Measurements from ENCODE around the gene PMS2. TPM values are rescaled to one million over a fixed set of nuclear protein-coding genes. Genes with fewer than 3 reads are reported as not detected.
"Not testable (repeated sequence)": the region's sequence is repeated elsewhere in the genome, so short reads cannot be mapped to it uniquely, and the experiment has no call there.

The PMS2 gene
- total RNA-seq, 2 experiments from 2014 or later, result 24.5 to 26.7 TPM

DNA sequence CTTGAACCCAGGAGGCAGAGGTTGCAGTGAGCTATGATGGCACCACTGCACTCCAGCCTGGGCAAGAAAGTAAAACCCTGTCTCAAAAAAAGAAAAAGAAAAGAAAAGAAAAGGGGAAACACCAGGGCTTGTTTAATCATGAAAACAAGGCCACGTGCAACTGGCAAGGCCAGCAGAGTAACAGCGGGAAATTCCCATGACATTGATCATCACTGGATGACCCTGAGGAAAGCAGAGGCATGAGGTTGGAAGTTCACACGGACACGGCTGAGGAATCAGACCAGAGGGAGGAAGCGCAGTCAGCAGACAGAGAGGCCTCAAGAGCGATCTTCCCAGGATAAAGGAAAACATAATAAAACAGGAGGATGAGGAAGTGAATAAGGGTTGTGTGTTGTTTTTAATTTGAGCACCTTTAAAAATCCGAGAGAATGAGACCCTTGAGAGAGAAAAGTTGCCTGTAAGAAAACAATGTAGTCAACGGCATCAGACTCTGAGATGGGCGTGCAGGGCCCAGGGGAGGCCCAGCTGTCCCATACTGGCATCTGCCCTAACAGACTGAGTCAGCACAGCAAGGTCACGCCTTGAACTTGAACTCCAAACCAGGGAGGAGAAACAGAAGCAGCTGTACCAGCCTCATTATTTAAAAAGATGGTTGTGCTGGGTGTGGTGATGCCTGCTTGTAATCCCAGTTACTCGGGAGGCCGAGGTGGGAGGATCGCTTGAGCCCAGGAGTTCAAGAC lies 76.8 kb downstream of the PMS2 start:
- CTCF ChIA-PET, POLR2A ChIA-PET: not testable (repeated sequence)

- POLR2A ChIA-PET, CTCF ChIA-PET: not testable (repeated sequence)
Measured at GRCh38 chr7:5931250-5931649, 77.6 kb downstream of the PMS2 start.

DNA sequence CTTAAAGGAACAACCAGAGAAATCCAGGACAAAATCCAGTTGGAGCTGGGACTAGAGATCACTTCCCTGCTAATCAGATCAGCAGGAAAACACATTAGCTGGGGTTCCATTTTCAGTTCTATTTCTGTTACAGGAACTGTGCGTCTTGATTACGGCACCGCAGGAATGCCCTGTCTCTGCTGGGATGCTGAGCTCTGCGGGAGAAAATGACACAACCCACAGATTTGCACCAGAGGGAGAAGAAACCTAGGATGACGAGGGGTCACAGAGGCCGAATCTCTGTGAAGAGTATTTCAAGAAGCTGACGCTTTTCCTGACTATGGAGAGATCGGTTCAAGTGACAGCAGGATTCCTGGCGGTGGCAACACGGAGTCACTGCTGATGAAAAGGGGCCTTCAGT lies 78.6 kb downstream of the PMS2 start:
- CTCF ChIA-PET, POLR2A ChIA-PET: not testable (repeated sequence)

DNA sequence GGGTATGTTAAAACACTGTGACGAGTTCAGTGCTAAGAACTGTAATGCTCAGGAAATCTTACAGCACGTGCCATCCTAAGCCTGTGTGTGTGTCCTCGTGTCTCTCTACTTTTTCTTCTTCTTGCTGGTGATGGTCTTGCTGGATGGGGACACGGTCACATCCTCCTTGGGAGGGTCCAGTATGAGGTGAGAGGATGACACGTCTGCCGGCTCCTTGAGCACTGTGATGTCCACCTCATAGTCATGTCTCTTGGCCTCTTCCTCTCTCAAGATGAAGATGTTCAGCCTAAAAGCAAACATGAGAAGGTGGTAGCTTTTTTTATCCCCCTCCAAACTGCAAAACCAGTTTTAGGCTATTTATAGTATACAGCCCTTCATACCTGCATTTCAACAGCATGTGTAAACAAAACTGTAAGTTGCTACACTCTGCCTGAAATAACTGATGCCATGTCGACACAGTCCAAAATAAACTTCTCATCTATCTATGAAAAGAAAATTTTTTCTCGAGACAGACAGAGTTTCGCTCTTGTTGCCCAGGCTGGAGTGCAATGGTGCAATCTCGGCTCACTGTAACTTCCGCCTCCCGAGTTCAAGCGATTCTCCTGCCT lies 82.5 kb downstream of the PMS2 start:
- POLR2A ChIA-PET, CTCF ChIA-PET: not testable (repeated sequence)

GRCh38 chr7:5924630-5925029 lies 84.2 kb downstream of the PMS2 start:
- CTCF ChIA-PET, result not testable (repeated sequence)

GRCh38 chr7:5924180-5924579 lies 84.7 kb downstream of the PMS2 start:
- CTCF ChIA-PET, POLR2A ChIA-PET: not testable (repeated sequence)

More at GRCh38 chr7:5924630-5925029, 84.2 kb downstream of the PMS2 start:
- POLR2A ChIA-PET, result not testable (repeated sequence)

Other genes with a start within 250 kb of the PMS2 start
- 10 to 100 TPM; 40.3 to 40.6 TPM for gene RNF216, start 227.4 kb downstream of the PMS2 start, total RNA-seq
- gene OCM, start 128.3 kb downstream of the PMS2 start, total RNA-seq, result not detected
- 10 to 100 TPM; 88.6 to 99.7 TPM for gene CCZ1, start 110.3 kb downstream of the PMS2 start, total RNA-seq
- gene RSPH10B, start 38.4 kb downstream of the PMS2 start, total RNA-seq, result under 1 TPM; 0.25 to 0.48 TPM
- gene AIMP2, start 223 bp upstream of the PMS2 start, total RNA-seq, result 10 to 100 TPM; 77.0 to 80.8 TPM
- gene ANKRD61, start 22.3 kb upstream of the PMS2 start, total RNA-seq, result under 1 TPM in 1 of 2 experiments, not detected in 1; 0.15 TPM
- gene EIF2AK1, start 50.1 kb upstream of the PMS2 start, total RNA-seq, result 100 to 1,000 TPM; 107 to 109 TPM
- 10 to 100 TPM; 11.8 to 12.7 TPM for gene USP42, start 95.9 kb upstream of the PMS2 start, total RNA-seq